ENCODE data around the gene VN1R2.
"Not testable (repeated sequence)": the region's sequence is repeated elsewhere in the genome, so short reads cannot be mapped to it uniquely, and the experiment has no call there.

Gene VN1R2

GRCh38 chr19:53257715-53258342 lies at the start of gene VN1R2:
TSS of gene VN1R2 (plus strand) at chr19:53258292. CDS start at chr19:53258376, 84 bp downstream.
- not testable (repeated sequence) for DNase-seq

GRCh38 chr19:53211554-53211953 lies 46.5 kb upstream of the VN1R2 start:
- DNase-seq, result not testable (repeated sequence)

GRCh38 chr19:53212703-53213320 lies 45.3 kb upstream of the VN1R2 start:
- no peak for DNase-seq

GRCh38 chr19:53222716-53223115 lies 35.4 kb upstream of the VN1R2 start:
- DNase-seq, result not testable (repeated sequence)

- no peak for DNase-seq
These were observed 33.5 kb upstream of the VN1R2 start for GRCh38 chr19:53224606-53225005.

GRCh38 chr19:53237114-53237777 lies 20.8 kb upstream of the VN1R2 start:
- no peak for DNase-seq

GRCh38 chr19:53246498-53246897 lies 11.6 kb upstream of the VN1R2 start:
- no peak for DNase-seq

- DNase-seq, result peak; percentile 87
These were observed 3.4 kb upstream of the VN1R2 start, which contains the start of gene ZNF677 for GRCh38 chr19:53254411-53255341. TSS of gene ZNF677 (minus strand) at chr19:53254873. CDS start at chr19:53251550, 3,323 bp downstream.

GRCh38 chr19:53267623-53268022 lies 9.5 kb downstream of the VN1R2 start, which contains the start of gene VN1R4:
TSS of gene VN1R4 (minus strand) at chr19:53267723. CDS start at chr19:53267665, 58 bp downstream.
- DNase-seq, result not testable (repeated sequence)

GRCh38 chr19:53269861-53270260 lies 11.8 kb downstream of the VN1R2 start:
- not testable (repeated sequence) for DNase-seq

GRCh38 chr19:53272044-53272443 lies 14.0 kb downstream of the VN1R2 start:
- DNase-seq, result no peak

GRCh38 chr19:53275480-53275879 lies 17.4 kb downstream of the VN1R2 start:
- DNase-seq, result no peak

GRCh38 chr19:53281947-53282346 lies 23.9 kb downstream of the VN1R2 start:
- peak; percentile 13 for DNase-seq

GRCh38 chr19:53285087-53285486 lies 27.0 kb downstream of the VN1R2 start:
- DNase-seq, result no peak

GRCh38 chr19:53290758-53291549 lies 32.9 kb downstream of the VN1R2 start:
- DNase-seq, result no peak

- DNase-seq, result no peak
These were observed 36.8 kb downstream of the VN1R2 start for GRCh38 chr19:53294786-53295441.

- DNase-seq, result not testable (repeated sequence)
These were observed 43.2 kb downstream of the VN1R2 start for GRCh38 chr19:53301341-53301740.

GRCh38 chr19:53308339-53308811 lies 50.3 kb downstream of the VN1R2 start:
- peak; percentile 8 for DNase-seq
